ENCODE results near the gene PRR30. TPM values are rescaled to one million over a fixed set of nuclear protein-coding genes. Genes with fewer than 3 reads are reported as not detected.

PRR30 gene
- total and polyA plus RNA-seq, 9 donors = not detected

DNA sequence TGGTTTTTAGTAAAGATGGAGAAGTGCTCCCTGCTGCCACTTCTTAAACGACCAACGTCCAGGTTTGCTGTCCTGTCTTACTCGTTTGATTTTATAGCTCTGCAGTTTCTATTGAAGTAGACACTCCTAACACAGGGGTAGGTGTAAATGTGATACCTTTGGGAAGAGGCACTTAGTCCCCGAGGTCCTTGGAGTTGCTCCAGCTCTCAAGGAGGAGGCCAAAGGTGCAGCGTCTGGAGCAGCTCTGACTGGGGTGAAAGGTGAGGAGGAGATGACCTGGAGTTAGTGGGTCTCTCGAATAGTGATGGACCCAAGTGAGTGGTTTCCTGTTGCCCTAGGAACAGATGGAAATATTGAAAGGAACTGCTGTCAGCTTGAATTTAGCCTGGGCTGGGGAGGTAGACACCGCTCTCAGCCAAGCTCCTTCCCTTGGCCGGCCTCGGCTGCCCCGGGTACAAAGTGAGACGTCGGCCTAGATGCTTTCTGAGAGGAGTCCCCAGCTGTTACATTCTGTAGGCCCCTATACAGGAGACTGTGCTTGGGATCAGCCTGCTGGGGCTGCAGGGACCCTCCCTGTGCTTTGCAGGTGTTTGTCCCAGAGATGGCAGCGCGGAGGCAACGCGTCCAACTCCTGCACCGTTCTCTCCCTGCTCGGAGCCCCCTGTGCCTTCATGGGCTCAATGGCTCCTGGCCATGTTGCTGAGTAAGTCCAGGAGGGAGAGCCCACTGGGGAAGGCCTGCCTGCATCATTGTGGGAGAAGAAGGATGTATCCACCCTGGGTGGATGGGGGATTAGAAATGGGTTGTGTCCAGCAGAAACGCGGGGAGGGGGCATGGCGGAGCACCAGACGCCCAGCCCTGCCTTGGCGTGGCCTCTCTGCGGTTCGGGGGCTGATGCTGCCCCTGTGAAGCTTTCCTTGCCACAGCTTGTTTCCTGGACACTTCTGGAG is 47.2 kb downstream of the PRR30 start:
- peaks cover 14% of the 10 kb centered on the region for H3K4me1 ChIP-seq (ENCODE audit: control insufficient read depth, insufficient read depth, low read length)
- H3K27me3 ChIP-seq (ENCODE audit: control insufficient read depth, insufficient read depth, low read length) = peaks cover 4% of the 10 kb centered on the region
- no peaks in the 10 kb centered on the region for H3K36me3 ChIP-seq (ENCODE audit: control insufficient read depth, insufficient read depth, low read length)
- 63% methylated on average over 13 of the region's 25 CpGs for WGBS (ENCODE audit: insufficient coverage)
- no peaks in the 10 kb centered on the region for H3K9me3 ChIP-seq (replicated peaks; ENCODE audit: control insufficient read depth, low read depth, low read length)
- no peak overlapping the region for H3K4me3 ChIP-seq (ENCODE audit: low read length)
- no peak for DNase-seq
- no peak overlapping the region for H3K27ac ChIP-seq (ENCODE audit: low read length)

DNA sequence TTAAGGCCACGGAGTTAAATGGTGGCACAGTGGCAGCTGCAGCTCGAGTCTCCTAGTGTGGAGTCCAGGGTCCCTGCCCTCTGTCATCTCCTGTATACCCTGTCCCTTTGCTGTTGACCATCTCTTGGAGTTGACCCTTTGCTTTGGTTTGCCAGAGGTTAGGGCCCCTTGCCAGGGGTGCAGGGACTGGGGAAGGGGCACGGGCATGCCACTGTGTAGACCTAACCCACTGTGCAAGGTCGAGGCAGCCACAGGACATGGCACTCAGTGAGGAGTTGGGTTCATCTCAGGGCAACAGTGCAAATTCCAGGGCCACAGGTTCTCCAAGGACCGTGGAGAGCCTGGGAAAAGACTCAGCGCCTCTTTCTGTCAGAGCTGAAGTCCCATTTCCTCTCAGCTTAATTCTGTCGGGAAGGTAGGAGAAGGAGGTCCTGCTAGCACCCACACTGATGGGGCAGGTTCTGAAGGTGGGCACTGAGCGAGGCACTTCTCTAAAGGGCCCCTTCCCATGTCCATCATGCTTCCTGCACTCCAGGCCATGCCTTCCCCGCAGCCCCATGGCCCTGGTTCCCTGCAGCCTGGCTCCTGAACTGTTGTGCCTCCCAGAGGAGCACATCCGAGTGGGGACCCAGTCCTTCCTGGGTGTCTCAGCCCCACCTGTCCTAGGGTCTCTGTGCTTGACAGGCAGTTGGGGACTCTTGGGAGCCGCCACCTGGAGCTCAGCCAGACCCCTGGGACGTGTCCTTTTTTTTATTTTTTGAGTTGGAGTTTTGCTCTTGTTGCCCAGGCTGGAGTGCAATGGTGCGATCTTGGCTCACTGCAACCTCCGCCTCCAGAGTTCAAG is 49.9 kb downstream of the PRR30 start:
- H3K36me3 ChIP-seq (ENCODE audit: control insufficient read depth, insufficient read depth, low read length) = no peaks in the 10 kb centered on the region
- peaks cover 4% of the 10 kb centered on the region for H3K27me3 ChIP-seq (ENCODE audit: control insufficient read depth, insufficient read depth, low read length)
- H3K4me3 ChIP-seq (ENCODE audit: low read length) = no peak overlapping the region
- H3K4me1 ChIP-seq (ENCODE audit: control insufficient read depth, insufficient read depth, low read length) = peaks cover 24% of the 10 kb centered on the region
- H3K27ac ChIP-seq (ENCODE audit: low read length) = no peak overlapping the region
- WGBS (ENCODE audit: insufficient coverage) = 86% methylated on average over 8 of the region's 14 CpGs
- DNase-seq = no peak
- H3K9me3 ChIP-seq (replicated peaks; ENCODE audit: control insufficient read depth, low read depth, low read length) = no peaks in the 10 kb centered on the region

GRCh38 chr2:27088634-27089033 is 50.6 kb downstream of the PRR30 start:
- no peak overlapping the region for H3K4me3 ChIP-seq (ENCODE audit: low read length)
- H3K4me1 ChIP-seq (ENCODE audit: control insufficient read depth, insufficient read depth, low read length) = peaks cover 31% of the 10 kb centered on the region
- H3K27ac ChIP-seq (ENCODE audit: low read length) = no peak overlapping the region
- peaks cover 3% of the 10 kb centered on the region for H3K36me3 ChIP-seq (ENCODE audit: control insufficient read depth, insufficient read depth, low read length)
- no peaks in the 10 kb centered on the region for H3K9me3 ChIP-seq (replicated peaks; ENCODE audit: control insufficient read depth, low read depth, low read length)
- 88% methylated on average over 3 of the region's 6 CpGs for WGBS (ENCODE audit: insufficient coverage)
- no peak for DNase-seq
- H3K27me3 ChIP-seq (ENCODE audit: control insufficient read depth, insufficient read depth, low read length) = peaks cover 4% of the 10 kb centered on the region

GRCh38 chr2:27087823-27088410 is 51.3 kb downstream of the PRR30 start:
- WGBS (ENCODE audit: insufficient coverage) = 94% methylated on average over 2 of the region's 5 CpGs
- H3K27me3 ChIP-seq (ENCODE audit: control insufficient read depth, insufficient read depth, low read length) = peaks cover 4% of the 10 kb centered on the region
- no peak overlapping the region for H3K27ac ChIP-seq (ENCODE audit: low read length)
- H3K4me1 ChIP-seq (ENCODE audit: control insufficient read depth, insufficient read depth, low read length) = peaks cover 38% of the 10 kb centered on the region
- H3K4me3 ChIP-seq (ENCODE audit: low read length) = no peak overlapping the region
- DNase-seq = no peak
- peaks cover 6% of the 10 kb centered on the region for H3K36me3 ChIP-seq (ENCODE audit: control insufficient read depth, insufficient read depth, low read length)
- H3K9me3 ChIP-seq (replicated peaks; ENCODE audit: control insufficient read depth, low read depth, low read length) = no peaks in the 10 kb centered on the region

Other genes starting within 250 kb of the PRR30 start
- gene MAPRE3, start 168.8 kb downstream of the PRR30 start, total RNA-seq = 7.8 TPM
- 10 to 100 TPM; 21.8 to 45.7 (median 28.4) TPM for gene MAPRE3, start 168.8 kb downstream of the PRR30 start, polyA plus RNA-seq (ENCODE audit: insufficient read depth in 1 of 8, insufficient read length in 8 of 8, low replicate concordance in 1 of 8)
- 31.3 TPM for gene TMEM214, start 106.4 kb downstream of the PRR30 start, total RNA-seq
- gene TMEM214, start 106.4 kb downstream of the PRR30 start, polyA plus RNA-seq (ENCODE audit: insufficient read depth in 1 of 8, insufficient read length in 8 of 8, low replicate concordance in 1 of 8) = 10 to 100 TPM; 60.9 to 78.4 (median 69.2) TPM
- gene AGBL5, start 87.7 kb downstream of the PRR30 start, total RNA-seq = 12.4 TPM
- gene AGBL5, start 87.7 kb downstream of the PRR30 start, polyA plus RNA-seq (ENCODE audit: insufficient read depth in 1 of 8, insufficient read length in 8 of 8, low replicate concordance in 1 of 8) = 10 to 100 TPM; 16.8 to 22.6 (median 20.5) TPM
- 376 TPM for gene OST4, start 67.8 kb downstream of the PRR30 start, total RNA-seq
- 100 to 1,000 TPM; 216 to 304 (median 252) TPM for gene OST4, start 67.8 kb downstream of the PRR30 start, polyA plus RNA-seq (ENCODE audit: insufficient read depth in 1 of 8, insufficient read length in 8 of 8, low replicate concordance in 1 of 8)
- gene EMILIN1, start 60.8 kb downstream of the PRR30 start, total RNA-seq = 76.9 TPM
- 100 to 1,000 TPM in 6 of 8 donors, 10 to 100 TPM in 2; 66.4 to 146 (median 113) TPM for gene EMILIN1, start 60.8 kb downstream of the PRR30 start, polyA plus RNA-seq (ENCODE audit: insufficient read depth in 1 of 8, insufficient read length in 8 of 8, low replicate concordance in 1 of 8)
- gene KHK, start 52.6 kb downstream of the PRR30 start, total RNA-seq = 1.5 TPM
- gene KHK, start 52.6 kb downstream of the PRR30 start, polyA plus RNA-seq (ENCODE audit: insufficient read depth in 1 of 8, insufficient read length in 8 of 8, low replicate concordance in 1 of 8) = 10 to 100 TPM in 1 of 8 donors, 1 to 10 TPM in 7; 1.8 to 11.4 (median 2.3) TPM
- gene CGREF1, start 20.3 kb downstream of the PRR30 start, total RNA-seq = 6.7 TPM
- gene CGREF1, start 20.3 kb downstream of the PRR30 start, polyA plus RNA-seq (ENCODE audit: insufficient read depth in 1 of 8, insufficient read length in 8 of 8, low replicate concordance in 1 of 8) = 1 to 10 TPM in 7 of 8 donors, under 1 TPM in 1; 0.76 to 6.2 (median 1.9) TPM
- 0.09 TPM for gene ABHD1, start 15.6 kb downstream of the PRR30 start, total RNA-seq
- under 1 TPM; 0.04 to 0.45 (median 0.25) TPM for gene ABHD1, start 15.6 kb downstream of the PRR30 start, polyA plus RNA-seq (ENCODE audit: insufficient read depth in 1 of 8, insufficient read length in 8 of 8, low replicate concordance in 1 of 8)
- 26.9 TPM for gene PREB, start 4.8 kb downstream of the PRR30 start, total RNA-seq
- gene PREB, start 4.8 kb downstream of the PRR30 start, polyA plus RNA-seq (ENCODE audit: insufficient read depth in 1 of 8, insufficient read length in 8 of 8, low replicate concordance in 1 of 8) = 10 to 100 TPM; 30.6 to 38.9 (median 36.2) TPM
- 0.35 TPM for gene TCF23, start 9.6 kb upstream of the PRR30 start, total RNA-seq
- gene TCF23, start 9.6 kb upstream of the PRR30 start, polyA plus RNA-seq (ENCODE audit: insufficient read depth in 1 of 8, insufficient read length in 8 of 8, low replicate concordance in 1 of 8) = under 1 TPM; 0.09 to 0.39 (median 0.29) TPM
- 121 TPM for gene ATRAID, start 72.6 kb upstream of the PRR30 start, total RNA-seq
- gene ATRAID, start 72.6 kb upstream of the PRR30 start, polyA plus RNA-seq (ENCODE audit: insufficient read depth in 1 of 8, insufficient read length in 8 of 8, low replicate concordance in 1 of 8) = 100 to 1,000 TPM in 1 of 8 donors, 10 to 100 TPM in 7; 84.5 to 114 (median 93.0) TPM
- gene SLC5A6, start 72.9 kb upstream of the PRR30 start, total RNA-seq = 11.4 TPM
- gene SLC5A6, start 72.9 kb upstream of the PRR30 start, polyA plus RNA-seq (ENCODE audit: insufficient read depth in 1 of 8, insufficient read length in 8 of 8, low replicate concordance in 1 of 8) = 10 to 100 TPM; 16.8 to 25.5 (median 19.8) TPM
- 16.9 TPM for gene CAD, start 78.0 kb upstream of the PRR30 start, total RNA-seq
- 10 to 100 TPM; 25.9 to 40.7 (median 33.1) TPM for gene CAD, start 78.0 kb upstream of the PRR30 start, polyA plus RNA-seq (ENCODE audit: insufficient read depth in 1 of 8, insufficient read length in 8 of 8, low replicate concordance in 1 of 8)
- gene SLC30A3, start 123.6 kb upstream of the PRR30 start, total RNA-seq = 0.18 TPM
- under 1 TPM; 0.22 to 0.99 (median 0.69) TPM for gene SLC30A3, start 123.6 kb upstream of the PRR30 start, polyA plus RNA-seq (ENCODE audit: insufficient read depth in 1 of 8, insufficient read length in 8 of 8, low replicate concordance in 1 of 8)
- gene DNAJC5G, start 136.0 kb upstream of the PRR30 start, total RNA-seq = not detected
- under 1 TPM in 3 of 8 donors, not detected in 5; 0.19 to 0.23 (median 0.19) TPM for gene DNAJC5G, start 136.0 kb upstream of the PRR30 start, polyA plus RNA-seq (ENCODE audit: insufficient read depth in 1 of 8, insufficient read length in 8 of 8, low replicate concordance in 1 of 8)
- gene TRIM54, start 143.0 kb upstream of the PRR30 start, total RNA-seq = 56.0 TPM
- gene TRIM54, start 143.0 kb upstream of the PRR30 start, polyA plus RNA-seq (ENCODE audit: insufficient read depth in 1 of 8, insufficient read length in 8 of 8, low replicate concordance in 1 of 8) = 100 to 1,000 TPM in 2 of 8 donors, 10 to 100 TPM in 6; 45.5 to 106 (median 78.4) TPM
- gene UCN, start 169.0 kb upstream of the PRR30 start, total RNA-seq = 1.1 TPM
- gene UCN, start 169.0 kb upstream of the PRR30 start, polyA plus RNA-seq (ENCODE audit: insufficient read depth in 1 of 8, insufficient read length in 8 of 8, low replicate concordance in 1 of 8) = 1 to 10 TPM in 6 of 8 donors, under 1 TPM in 2; 0.76 to 2.4 (median 1.4) TPM
- gene MPV17, start 183.7 kb upstream of the PRR30 start, total RNA-seq = 45.7 TPM
- 10 to 100 TPM; 39.0 to 58.3 (median 46.7) TPM for gene MPV17, start 183.7 kb upstream of the PRR30 start, polyA plus RNA-seq (ENCODE audit: insufficient read depth in 1 of 8, insufficient read length in 8 of 8, low replicate concordance in 1 of 8)
- 22.3 TPM for gene GTF3C2, start 217.4 kb upstream of the PRR30 start, total RNA-seq
- gene GTF3C2, start 217.4 kb upstream of the PRR30 start, polyA plus RNA-seq (ENCODE audit: insufficient read depth in 1 of 8, insufficient read length in 8 of 8, low replicate concordance in 1 of 8) = 10 to 100 TPM; 28.7 to 38.7 (median 31.6) TPM
- gene EIF2B4, start 230.9 kb upstream of the PRR30 start, total RNA-seq = 22.5 TPM
- gene EIF2B4, start 230.9 kb upstream of the PRR30 start, polyA plus RNA-seq (ENCODE audit: insufficient read depth in 1 of 8, insufficient read length in 8 of 8, low replicate concordance in 1 of 8) = 10 to 100 TPM; 28.4 to 37.7 (median 32.9) TPM
- 71.2 TPM for gene SNX17, start 231.2 kb upstream of the PRR30 start, total RNA-seq
- gene SNX17, start 231.2 kb upstream of the PRR30 start, polyA plus RNA-seq (ENCODE audit: insufficient read depth in 1 of 8, insufficient read length in 8 of 8, low replicate concordance in 1 of 8) = 10 to 100 TPM; 71.6 to 87.1 (median 80.7) TPM
- 7.3 TPM for gene ZNF513, start 241.3 kb upstream of the PRR30 start, total RNA-seq
- 10 to 100 TPM; 11.5 to 19.0 (median 14.0) TPM for gene ZNF513, start 241.3 kb upstream of the PRR30 start, polyA plus RNA-seq (ENCODE audit: insufficient read depth in 1 of 8, insufficient read length in 8 of 8, low replicate concordance in 1 of 8)